RPMI8226 (cell line): ENCODE measurements around the gene WDR20.
"Not testable (repeated sequence)": the region's sequence is repeated elsewhere in the genome, so short reads cannot be mapped to it uniquely, and the experiment has no call there.

Source experiments
- DNase-seq: peaks from one replicate; pipeline ENCODE4 v3.0.0-alpha.2; 2015

WDR20 gene, protein sequence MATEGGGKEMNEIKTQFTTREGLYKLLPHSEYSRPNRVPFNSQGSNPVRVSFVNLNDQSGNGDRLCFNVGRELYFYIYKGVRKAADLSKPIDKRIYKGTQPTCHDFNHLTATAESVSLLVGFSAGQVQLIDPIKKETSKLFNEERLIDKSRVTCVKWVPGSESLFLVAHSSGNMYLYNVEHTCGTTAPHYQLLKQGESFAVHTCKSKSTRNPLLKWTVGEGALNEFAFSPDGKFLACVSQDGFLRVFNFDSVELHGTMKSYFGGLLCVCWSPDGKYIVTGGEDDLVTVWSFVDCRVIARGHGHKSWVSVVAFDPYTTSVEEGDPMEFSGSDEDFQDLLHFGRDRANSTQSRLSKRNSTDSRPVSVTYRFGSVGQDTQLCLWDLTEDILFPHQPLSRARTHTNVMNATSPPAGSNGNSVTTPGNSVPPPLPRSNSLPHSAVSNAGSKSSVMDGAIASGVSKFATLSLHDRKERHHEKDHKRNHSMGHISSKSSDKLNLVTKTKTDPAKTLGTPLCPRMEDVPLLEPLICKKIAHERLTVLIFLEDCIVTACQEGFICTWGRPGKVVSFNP

GRCh38 chr14:102139286-102140026, at the start of gene WDR20:
WDR20 (plus strand) TSS chr14:102139897; CDS start chr14:102139924, 27 bp downstream.
- DNase-seq: peak; percentile 97

GRCh38 chr14:102090713-102091112, 49.0 kb upstream of the WDR20 start:
- no peak for DNase-seq

DNA sequence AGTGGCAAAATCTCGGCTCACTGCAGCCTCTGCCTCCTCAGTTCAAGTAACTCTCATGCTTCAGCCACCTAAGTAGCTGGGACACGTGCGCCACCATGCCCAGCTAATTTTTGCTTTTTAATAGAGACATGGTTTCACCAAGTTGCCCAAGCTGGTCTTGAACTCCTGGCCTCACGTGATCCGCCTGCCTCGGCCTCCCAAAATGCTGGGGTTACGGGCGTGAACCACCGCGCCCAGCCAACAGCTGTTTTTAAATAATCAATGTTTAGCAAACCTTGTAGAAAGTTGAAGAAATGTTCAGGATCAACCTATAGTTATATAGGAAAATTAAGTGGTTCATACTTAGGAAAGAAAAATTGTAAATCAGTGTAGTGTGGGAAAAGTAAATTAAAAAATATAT, 46.9 kb upstream of the WDR20 start:
- no peak for DNase-seq

GRCh38 chr14:102094101-102094500, 45.6 kb upstream of the WDR20 start:
- no peak for DNase-seq

- no peak for DNase-seq
These were observed 44.3 kb upstream of the WDR20 start for GRCh38 chr14:102095231-102095870.

DNA sequence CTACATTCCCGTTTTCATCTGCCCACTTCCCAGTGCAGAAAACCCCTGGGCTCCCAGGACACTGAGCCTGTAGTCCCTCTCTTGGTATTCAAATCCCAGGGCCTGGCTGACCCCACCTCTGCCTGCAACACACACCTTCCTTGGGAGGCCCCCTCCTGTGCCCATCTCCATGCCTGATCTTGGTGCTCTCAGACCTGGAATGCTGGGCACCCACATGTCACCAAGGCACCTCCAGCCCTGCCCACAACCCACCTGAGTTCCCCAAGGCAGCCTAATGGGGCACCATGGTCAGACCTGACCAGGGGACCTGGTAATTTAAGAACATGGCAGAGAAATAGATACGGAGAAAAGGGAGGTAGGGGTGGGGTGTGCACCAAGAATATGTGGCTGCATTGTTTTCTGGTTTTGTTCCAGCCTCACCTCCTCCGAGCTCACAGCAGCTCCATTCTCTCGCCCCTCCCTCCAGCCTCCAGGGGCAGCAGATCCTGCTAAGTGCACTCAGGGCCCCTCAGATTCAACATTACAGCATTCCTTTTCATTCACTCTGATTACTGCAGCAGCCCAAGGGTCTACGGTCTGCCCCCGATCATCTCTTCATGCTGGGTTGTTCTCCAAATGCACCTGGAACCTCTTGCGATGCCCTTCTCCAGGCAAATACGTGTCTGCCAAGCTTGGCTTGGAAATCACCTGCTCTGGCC, 43.7 kb upstream of the WDR20 start:
- no peak for DNase-seq

GRCh38 chr14:102096569-102097188, 43.0 kb upstream of the WDR20 start:
- peak; percentile 60 for DNase-seq

GRCh38 chr14:102097441-102098135, 42.1 kb upstream of the WDR20 start:
- no peak for DNase-seq

DNA sequence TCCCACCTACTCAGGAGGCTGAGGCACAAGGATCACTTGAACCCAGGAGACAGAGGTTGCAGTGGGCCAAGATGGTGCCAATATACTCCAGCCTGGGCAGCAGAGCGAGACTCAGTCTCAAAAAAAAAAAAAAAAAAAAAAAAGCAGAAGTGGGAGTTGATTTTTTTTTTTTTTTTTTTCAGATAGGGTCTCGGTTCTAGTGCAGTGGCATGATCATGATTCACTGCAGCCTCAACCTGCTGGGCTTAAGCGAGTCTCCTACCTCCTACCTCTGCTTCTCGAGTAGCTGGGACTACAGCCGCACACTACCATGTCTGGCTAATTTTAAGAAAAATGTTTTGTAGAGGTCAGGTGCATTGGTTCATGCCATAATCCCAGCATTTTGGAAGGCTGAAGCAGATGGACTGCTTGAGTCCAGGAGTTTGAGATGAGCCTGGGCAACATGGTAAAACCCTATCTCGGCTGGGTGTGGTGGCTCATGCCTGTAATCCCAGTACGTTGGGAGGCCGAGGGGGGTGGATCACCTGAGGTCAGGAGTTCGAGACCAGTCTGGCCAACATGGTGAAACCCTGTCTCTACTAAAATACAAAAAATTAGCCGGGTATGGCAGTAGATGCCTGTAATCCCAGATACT, 36.5 kb upstream of the WDR20 start:
- DNase-seq: peak; percentile 29

- DNase-seq: no peak
These were observed 34.3 kb upstream of the WDR20 start for GRCh38 chr14:102105369-102105768.

DNA sequence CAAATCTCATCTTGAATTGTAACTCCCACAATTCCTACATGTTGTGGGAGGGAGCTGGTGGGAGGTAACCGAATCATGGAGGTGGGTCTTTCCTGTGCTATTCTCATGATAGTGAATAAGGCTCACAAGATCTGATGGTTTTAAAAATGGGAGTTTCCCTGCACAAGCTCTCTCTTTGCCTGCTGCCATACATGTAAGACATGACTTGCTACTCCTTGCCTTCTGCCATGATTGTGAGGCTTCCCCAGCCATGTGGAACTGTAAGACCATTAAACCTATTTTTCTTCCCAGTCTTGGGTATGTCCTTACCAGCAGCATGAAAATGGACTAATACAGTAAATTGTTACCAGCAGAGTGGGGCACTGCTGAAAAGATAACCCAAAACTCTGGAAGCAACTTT, 30.4 kb upstream of the WDR20 start:
- not testable (repeated sequence) for DNase-seq

DNA sequence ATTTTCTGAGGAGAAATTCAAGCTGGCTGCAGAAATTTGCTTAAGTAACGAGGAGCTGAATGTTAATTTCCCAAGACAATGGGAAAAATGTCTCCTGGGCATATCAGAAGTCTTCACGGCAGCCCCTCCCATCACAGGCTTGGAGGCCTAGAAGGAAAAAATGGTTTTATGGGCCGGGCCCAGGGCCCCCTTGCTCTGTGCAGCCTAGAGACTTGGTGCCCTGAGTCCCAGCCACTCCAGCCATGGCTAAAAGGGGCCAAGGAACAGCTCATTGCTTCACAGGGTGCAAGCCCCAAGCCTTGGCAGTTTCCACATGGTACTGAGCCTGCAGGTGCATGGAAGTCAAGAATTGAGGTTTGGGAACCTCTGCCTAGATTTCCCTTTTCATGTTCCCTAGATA, 28.6 kb upstream of the WDR20 start:
- no peak for DNase-seq

DNA sequence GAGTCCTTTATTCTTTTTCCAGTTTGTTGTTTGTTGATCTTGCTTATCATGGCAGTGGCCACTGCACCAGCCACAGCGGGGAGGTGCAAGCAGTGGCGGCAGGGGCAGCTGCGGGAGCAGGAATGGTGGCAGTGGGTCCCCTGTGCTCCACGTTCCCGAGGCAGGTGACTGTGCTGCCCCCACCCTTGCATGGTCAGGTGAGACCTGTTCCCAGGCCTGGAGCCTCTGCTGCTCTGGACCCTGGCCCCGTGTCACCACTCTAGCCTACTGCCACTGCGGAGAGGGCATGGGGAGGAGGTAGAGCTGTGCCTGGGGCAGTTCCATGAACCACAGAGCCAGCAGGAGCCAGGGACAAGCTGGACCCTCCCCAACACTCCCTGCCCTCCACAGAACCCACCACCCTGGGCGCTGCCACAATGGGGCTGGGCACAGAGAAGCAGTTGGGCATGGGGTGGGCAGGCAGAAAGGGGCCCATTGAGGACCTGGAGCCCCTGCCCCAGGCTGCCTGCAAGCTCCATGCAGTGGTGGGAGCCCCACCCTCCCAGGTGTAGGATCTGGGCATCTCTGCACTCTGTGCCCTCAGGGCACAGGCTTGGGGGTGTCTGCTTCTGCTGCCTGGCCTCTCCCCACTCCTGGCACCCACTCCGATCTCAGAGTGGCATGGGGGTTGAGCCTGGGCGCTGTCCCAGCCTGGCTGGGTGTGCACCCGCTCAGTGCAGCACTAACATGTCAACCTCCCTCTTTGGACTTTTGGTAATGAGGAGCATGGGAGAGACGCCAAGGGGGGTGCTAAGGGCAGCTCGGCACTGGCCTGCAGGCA, 23.1 kb upstream of the WDR20 start:
- no peak for DNase-seq

DNA sequence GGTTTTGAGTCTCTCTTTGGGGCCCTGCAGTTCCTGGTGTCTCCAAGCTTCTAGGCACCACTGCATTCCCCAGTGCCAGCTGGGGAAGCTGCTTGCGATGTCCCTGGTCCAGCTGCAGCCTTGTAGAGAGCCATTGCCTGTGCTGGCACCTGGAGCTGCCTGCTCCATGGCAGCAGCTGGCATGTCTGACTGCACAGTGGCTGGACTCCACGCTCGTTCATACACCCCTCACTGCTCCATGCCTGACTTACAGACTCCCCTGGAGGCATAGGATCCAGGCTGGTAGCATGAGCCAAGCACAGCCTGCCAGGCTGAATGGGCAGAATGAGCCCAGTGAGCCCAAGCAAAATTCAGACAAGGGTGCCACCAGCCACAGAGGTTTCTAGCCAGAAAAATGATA, 21.8 kb upstream of the WDR20 start:
- DNase-seq: no peak

- DNase-seq: no peak
These were observed 18.8 kb upstream of the WDR20 start for GRCh38 chr14:102120888-102121287.

- no peak for DNase-seq
These were observed 18.1 kb upstream of the WDR20 start for GRCh38 chr14:102121567-102121966.

GRCh38 chr14:102124419-102124818, 15.3 kb upstream of the WDR20 start:
- DNase-seq: no peak

GRCh38 chr14:102125546-102125945, 14.2 kb upstream of the WDR20 start:
- no peak for DNase-seq

DNA sequence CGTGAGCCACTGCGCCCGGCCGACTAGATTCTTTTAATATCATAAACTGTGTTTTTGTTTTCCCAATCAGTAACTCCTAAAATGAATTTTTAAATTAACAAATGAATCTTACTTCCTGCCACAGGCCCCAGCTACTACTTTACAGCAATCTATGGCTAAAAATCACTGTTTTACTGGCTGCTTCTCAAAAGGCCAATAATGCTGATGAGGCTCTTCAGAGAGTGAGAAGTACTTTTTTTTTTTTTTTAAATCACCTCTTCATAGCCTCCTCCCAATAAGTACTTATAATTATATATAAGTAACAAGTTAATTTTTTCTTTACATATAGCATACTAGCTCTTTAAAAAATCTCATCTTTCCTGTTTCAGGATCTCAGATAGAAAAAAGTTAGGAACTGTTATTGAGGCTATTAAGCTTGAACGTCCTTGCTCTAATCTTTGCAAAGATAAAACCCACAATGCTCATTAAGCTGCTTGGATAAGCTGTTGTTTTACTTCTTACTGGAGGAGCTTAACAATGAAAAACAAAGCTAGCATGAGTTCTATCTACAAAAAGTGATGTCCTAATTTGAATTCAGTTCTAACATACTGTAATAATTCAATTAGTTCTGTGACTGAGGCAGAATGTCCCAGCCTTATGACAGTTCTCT, 12.8 kb upstream of the WDR20 start:
- no peak for DNase-seq

DNA sequence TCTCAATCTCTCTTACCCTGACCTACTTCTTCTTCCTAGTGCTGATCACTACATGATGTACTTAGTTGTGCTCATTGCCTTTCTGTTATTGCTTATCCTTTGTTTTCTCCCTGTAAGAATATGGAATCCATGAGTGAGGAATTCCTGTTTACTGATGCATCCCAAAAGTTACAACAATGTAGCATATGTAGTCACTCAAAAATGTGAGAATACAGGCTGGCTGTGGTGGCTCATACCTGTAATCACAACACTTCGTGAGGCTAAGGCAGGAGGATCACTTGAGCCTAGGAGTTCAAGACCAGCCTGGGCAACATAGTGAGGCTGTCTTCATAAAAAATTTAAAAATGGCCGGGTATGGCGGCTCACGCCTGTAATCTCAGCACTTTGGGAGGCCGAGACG, 8.0 kb upstream of the WDR20 start:
- DNase-seq: no peak
